K562 (cell line): ENCODE results near the gene BZW2. TPM values are rescaled to one million over a fixed set of nuclear protein-coding genes. Genes with fewer than 3 reads are reported as not detected.

Source experiments
- CHD1 ChIP-seq: fragments of 200-600 bp; sonication (generic); IDR thresholded peaks from one replicate; pipeline ENCODE4 v1.6.1; 2012; ENCODE audit warnings: mild to moderate bottlenecking, moderate library complexity, low read length, inconsistent platforms
- E2F1 ChIP-seq: sonication (generic); formaldehyde crosslinking; IDR thresholded peaks from 2 replicates; pipeline ENCODE4 v1.8.1; 2023; ENCODE audit warnings: mild to moderate bottlenecking, missing genetic modification reagents, moderate library complexity
- EZH2 ChIP-seq: IDR thresholded peaks from 2 replicates; pipeline ENCODE4 v1.6.1; 2012; ENCODE audit warnings: low read depth, mild to moderate bottlenecking, inconsistent platforms, low read length, borderline replicate concordance
- GABPA ChIP-seq: fragments of 200-800 bp; sonication (Bioruptor generic); conservative IDR thresholded peaks from 2 replicates; pipeline ENCODE4 v1.6.1; 2016; ENCODE audit warnings: low read depth, missing genetic modification characterization, missing compliant biosample characterization
- IRF1 ChIP-seq: sonication (generic); formaldehyde crosslinking; IDR thresholded peaks from 2 replicates; pipeline ENCODE4 v1.8.0; 2022; ENCODE audit warnings: missing genetic modification reagents, mild to moderate bottlenecking, borderline replicate concordance
- MIER1 ChIP-seq: fragments of 450-650 bp; IDR thresholded peaks from 2 replicates; pipeline ENCODE4 v1.6.1; 2016; ENCODE audit warnings: antibody characterized with exemption, mild to moderate bottlenecking, low read depth
- NFIX ChIP-seq: fragments of 250-450 bp; sonication (Bioruptor Pico); IDR thresholded peaks from 2 replicates; pipeline ENCODE4 v1.4.0; 2020; ENCODE audit warnings: low read depth, mild to moderate bottlenecking, moderate library complexity
- REST ChIP-seq, 2 experiments: fragments of 450-650 bp; formaldehyde crosslinking in 1 of 2; IDR thresholded peaks; 2 replicates each; pipeline versions ENCODE4 v1.4.0 to v1.6.1; 2014 to 2020; ENCODE audit warnings: mild to moderate bottlenecking in 2 of 2, borderline replicate concordance in 1 of 2, low read depth in 1 of 2
- RFX5 ChIP-seq: IDR thresholded peaks from 2 replicates; pipeline ENCODE4 v1.6.1; 2011; ENCODE audit warnings: low read depth, mild to moderate bottlenecking, improper control_type of control experiment, low read length
- SRF ChIP-seq, 2 experiments: fragments of 250-450, 450-650 bp in 1 of 2; sonication (Bioruptor Pico) in 1 of 2; sonication (generic) in 1 of 2; formaldehyde crosslinking; IDR thresholded peaks; 2 replicates each; pipeline versions ENCODE4 v1.5.0 to v1.5.1; 2020 to 2022; ENCODE audit warnings: mild to moderate bottlenecking in 1 of 2, missing genetic modification reagents in 1 of 2
- SRSF9 ChIP-seq: fragments of 200-400 bp; formaldehyde crosslinking; IDR thresholded peaks from 2 replicates; pipeline ENCODE4 v1.6.1; 2017; ENCODE audit warnings: low read depth, low read length, borderline replicate concordance
- TFE3 ChIP-seq: fragments of 450-650 bp; formaldehyde crosslinking; IDR thresholded peaks from 2 replicates; pipeline ENCODE4 v1.4.0; 2020; ENCODE audit warnings: mild to moderate bottlenecking, mixed read lengths
- YBX1 ChIP-seq: fragments of 450-650 bp; IDR thresholded peaks from 2 replicates; pipeline ENCODE4 v1.7.1; 2016; ENCODE audit warnings: mild to moderate bottlenecking
- ZEB2 ChIP-seq: fragments of 450-650 bp; IDR thresholded peaks from 2 replicates; pipeline ENCODE4 v1.6.1; 2016
- ZNF561 ChIP-seq: fragments of 450-650 bp; formaldehyde crosslinking; conservative IDR thresholded peaks from 2 replicates; pipeline ENCODE4 v1.4.0; 2020; ENCODE audit warnings: mild to moderate bottlenecking, moderate library complexity
- ZNF586 ChIP-seq: fragments of 450-650 bp; formaldehyde crosslinking; conservative IDR thresholded peaks from 2 replicates; pipeline ENCODE4 v1.4.0; 2020; ENCODE audit warnings: mild to moderate bottlenecking, moderate library complexity
- polyA plus RNA-seq, 8 experiments: library from polyadenylated mRNA; depleted of rRNA in 4 of 8; stranded (reverse) in 5 of 8; unstranded in 3 of 8; fragments of >200 nt; fragmentation: Nextera tagmentation in 2 of 8; fragmentation: Illumina TruSeq in 1 of 8; extraction: Ambion mirVana in 2 of 8; extraction: Trizol in 1 of 8; gene quantifications; 2 replicates each; pipeline versions ENCODE4 v1.2.1 to v1.2.3, GENCODE V29; 2011 to 2014; ENCODE audit warnings: inconsistent platforms in 1 of 8, missing spikeins in 1 of 8
- total RNA-seq, 7 experiments: library from RNA; depleted of rRNA in 6 of 7; stranded (reverse); fragments of >200 nt in 6 of 7; fragmentation: Illumina TruSeq in 2 of 7; extraction: Trizol in 2 of 7; gene quantifications; 2 replicates each; pipeline versions ENCODE4 v1.2.1 to v1.2.3, GENCODE V29; 2011 to 2021; ENCODE audit warnings: low replicate concordance in 1 of 7

Gene BZW2
- total and polyA plus RNA-seq, 9 of the 15 experiments (the other 6 are each of a cell fraction or from before 2014, with no cell fraction given): 140 to 316 (median 173) TPM

- TF ChIP-seq NFIX (CRISPR knock-in tag) (no peak), ZEB2 (no peak), GABPA (0 out of 2 replicates have a peak, but pooled peaks have one; percentile 29), EZH2 (no peak), RFX5 (no peak), CHD1 (no peak), E2F1 (CRISPR knock-in tag) (no peak), YBX1 (no peak), TFE3 (CRISPR knock-in tag) (no peak), IRF1 (no peak), SRF (CRISPR knock-in tag; IDR thresholded peaks at IDR 0.05) (no peak), MIER1 (no peak), SRSF9 (no peak), ZNF561 (CRISPR knock-in tag) (no peak), REST (IDR thresholded peaks at IDR 0.05; ENCODE audit: borderline replicate concordance) (no peak; the same call in 1 of the 2 replicates), REST (CRISPR knock-in tag; IDR thresholded peaks at IDR 0.05; ENCODE audit: low read depth) (no peak), ZNF586 (CRISPR knock-in tag) (no peak)
Observed at GRCh38 chr7:16657656-16658279, 11.8 kb downstream of the BZW2 start (continued).
